GM18526 (cell line): ENCODE data around the gene TRPM5.

Source experiments
- POLR2A ChIP-seq: IDR thresholded peaks from 3 replicates; pipeline ENCODE4 v1.6.1; 2011; ENCODE audit not compliant: insufficient read length; ENCODE audit errors: extremely low read depth

Gene TRPM5

GRCh38 chr11:2461956-2462542, 17.7 kb upstream of the TRPM5 start:
- no peak for TF ChIP-seq POLR2A

DNA sequence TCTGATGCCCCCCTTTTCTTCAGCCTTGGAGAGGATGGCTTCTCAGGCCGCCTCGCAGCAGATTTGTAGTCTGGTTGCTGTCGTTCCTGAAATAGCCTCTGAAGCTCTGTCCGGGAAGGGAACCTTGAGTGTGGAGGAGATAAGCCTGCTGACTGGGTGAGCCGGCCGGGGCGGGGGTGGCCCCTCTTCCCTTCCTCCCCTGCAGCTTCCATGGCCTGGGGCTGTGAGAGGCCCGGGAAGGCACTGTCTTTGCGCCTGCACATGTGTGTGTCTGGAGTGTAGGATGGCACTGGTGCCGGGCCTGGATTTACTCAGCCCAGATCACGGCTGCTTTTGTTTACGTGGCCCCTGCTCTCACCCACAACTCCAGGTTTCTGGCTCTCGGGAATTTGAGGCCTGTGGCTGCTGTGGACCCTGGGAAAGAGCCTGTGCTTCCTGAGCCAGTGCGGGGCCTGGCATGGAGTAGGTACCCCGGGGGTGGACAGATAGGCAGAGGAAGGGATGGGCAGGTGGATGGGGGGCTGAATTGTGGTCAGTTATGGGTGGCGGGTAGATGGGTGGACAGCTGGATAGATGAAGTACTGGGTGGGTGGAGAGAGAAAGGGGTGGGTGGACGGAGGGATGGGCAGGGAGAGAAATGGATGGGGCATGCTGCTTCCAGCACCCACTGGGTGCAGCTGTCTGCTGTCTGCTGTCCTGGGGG, 17.1 kb upstream of the TRPM5 start:
- no peak for TF ChIP-seq POLR2A

GRCh38 chr11:2460540-2461252, 16.4 kb upstream of the TRPM5 start:
- no peak for TF ChIP-seq POLR2A

DNA sequence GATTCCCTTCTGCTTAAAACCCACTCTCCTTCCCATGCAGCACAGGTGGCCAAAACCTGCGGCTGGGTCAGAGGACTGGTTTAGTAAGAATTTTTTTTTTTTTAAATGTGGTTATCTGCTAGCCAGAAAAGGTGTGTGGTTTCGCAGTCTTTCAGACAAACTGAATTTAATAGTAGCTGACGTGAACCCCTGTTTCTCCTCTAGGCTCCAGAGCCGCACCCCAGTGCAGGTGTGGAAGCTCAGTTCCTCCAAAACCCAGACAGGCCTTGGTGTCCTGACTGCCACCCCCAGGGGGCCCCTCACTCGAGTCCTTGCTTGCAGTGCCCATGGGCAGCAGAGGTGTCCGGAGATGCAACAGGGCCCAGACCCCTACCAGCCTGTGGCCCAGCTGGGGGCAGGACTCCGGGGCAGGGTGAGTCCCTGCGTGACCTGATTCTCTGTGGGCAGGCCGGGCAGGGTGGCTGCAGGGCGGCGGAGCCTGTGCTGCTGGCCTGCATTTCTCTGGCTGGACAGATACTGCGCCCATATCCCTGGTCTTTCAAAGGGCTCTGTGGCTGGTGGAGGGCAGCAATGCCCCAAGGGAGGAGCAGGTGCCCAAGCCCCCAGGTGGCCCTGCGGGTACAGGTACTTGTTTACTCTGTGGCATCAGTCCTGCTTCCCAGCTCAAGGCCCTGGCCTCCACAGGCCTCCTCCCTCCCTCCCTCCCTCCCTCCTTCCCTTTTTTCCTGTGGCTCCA, 15.7 kb upstream of the TRPM5 start:
- TF ChIP-seq POLR2A = no peak

DNA sequence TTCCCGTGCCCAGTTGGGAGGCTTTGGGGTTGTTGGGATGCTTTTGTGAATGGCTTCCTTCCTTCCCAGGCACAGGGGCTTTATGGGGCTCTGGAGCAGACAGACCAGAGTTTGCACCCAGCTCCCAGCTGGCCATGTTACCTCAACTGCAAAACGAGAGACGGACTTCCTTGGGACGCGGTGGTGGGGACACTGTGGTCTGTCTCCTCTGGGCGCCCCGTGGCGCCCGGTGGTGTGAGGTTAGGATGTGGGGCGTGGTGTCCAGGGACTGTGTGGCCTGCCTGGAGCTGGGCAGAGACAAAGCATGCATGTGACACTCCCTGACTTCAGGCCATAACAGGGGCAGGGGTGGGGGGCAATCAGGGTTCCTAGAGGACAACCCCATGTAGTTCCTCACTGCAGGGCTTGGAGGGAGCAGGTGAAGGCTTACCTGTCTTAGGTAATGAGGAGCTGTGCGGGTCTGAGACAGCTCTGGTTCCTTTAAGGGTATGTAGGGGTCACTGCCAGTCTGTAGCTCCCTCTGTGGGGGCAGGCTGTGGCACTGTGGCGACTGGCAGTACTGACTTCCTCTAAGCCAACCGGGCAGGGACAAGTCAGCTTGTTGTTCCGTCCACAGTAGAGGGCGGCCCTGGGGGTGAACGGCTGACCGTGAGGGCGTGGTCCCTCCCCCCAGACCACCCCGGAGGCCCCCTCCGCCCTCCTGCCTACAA, 14.9 kb upstream of the TRPM5 start:
- no peak for TF ChIP-seq POLR2A

GRCh38 chr11:2458321-2458720, 14.0 kb upstream of the TRPM5 start:
- TF ChIP-seq POLR2A = no peak

DNA sequence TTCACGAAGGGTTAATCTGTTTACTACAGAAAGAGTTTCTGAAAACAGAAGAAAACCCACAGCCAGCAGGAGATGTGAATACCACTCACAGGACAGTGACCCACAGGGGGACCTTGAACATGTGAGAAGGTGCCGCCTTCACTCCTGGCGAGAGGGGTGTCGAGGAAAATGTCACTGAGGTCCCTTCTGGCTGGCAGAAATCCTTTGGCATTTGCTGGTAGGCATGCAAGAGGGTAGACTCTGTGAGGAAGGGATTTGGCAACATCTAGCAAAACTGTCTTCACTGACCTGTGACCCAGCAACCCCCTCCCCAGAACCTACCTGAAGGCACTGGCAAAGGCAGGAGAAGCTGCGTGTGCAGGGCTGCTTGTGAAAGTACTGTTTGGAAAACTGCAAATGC, 9.1 kb upstream of the TRPM5 start:
- TF ChIP-seq POLR2A = no peak

GRCh38 chr11:2452321-2453012, 8.2 kb upstream of the TRPM5 start:
- no peak for TF ChIP-seq POLR2A

- TF ChIP-seq POLR2A = no peak
These were observed 7.6 kb upstream of the TRPM5 start for GRCh38 chr11:2451916-2452315.

GRCh38 chr11:2451336-2451735, 7.0 kb upstream of the TRPM5 start:
- no peak for TF ChIP-seq POLR2A

- TF ChIP-seq POLR2A = no peak
These were observed 6.2 kb upstream of the TRPM5 start for GRCh38 chr11:2450321-2451041.

DNA sequence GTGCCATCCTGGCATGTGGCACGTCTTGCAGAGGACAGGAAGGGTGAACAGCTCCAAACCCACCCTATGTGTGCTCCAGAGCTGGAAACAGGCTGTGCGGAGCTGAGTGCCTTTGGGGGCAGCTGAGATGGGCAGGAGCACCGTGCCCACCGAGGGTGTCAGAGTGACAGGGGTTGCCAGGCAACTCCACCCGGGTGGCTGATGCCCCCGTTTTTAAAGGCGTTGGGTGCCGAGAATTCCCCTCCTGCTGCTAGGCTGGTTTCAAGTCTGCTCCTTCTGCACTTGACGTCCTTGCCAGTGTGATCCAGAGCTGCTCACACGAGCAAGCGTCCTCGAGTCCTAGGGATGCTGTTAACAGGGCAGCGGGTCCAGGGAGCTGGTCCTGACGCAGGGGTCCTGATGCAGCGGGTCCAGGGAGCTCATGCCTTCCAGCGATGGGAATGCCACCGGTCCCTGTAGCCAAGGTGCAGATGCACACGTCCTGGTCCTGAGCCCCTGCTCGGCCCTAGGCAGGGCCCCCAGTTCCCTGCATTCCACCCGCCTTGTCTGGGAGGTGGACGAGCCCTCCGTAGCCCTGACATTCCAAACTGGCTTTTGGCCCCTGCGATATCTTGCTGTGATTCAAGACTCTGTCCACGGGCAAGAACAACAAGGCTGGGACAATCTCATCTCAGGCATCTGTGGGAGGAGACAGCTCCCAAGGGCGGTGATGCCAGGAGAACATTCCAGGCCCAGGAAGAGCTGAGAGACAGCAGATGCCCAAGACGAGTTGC, 5.4 kb upstream of the TRPM5 start:
- no peak for TF ChIP-seq POLR2A
